ENCODE measurements around the gene WEE1. TPM values are rescaled to one million over a fixed set of nuclear protein-coding genes. Genes with fewer than 3 reads are reported as not detected.
"Not testable (repeated sequence)": the region's sequence is repeated elsewhere in the genome, so short reads cannot be mapped to it uniquely, and the experiment has no call there.

WEE1 gene
- total and polyA plus RNA-seq, 7 donors, result 8.4 to 38.8 (median 32.4) TPM

- peaks cover 0 to 4% (median 0%) of the 10 kb centered on the region in 4 donors for H3K4me1 ChIP-seq
- TF ChIP-seq, protein P1, sequence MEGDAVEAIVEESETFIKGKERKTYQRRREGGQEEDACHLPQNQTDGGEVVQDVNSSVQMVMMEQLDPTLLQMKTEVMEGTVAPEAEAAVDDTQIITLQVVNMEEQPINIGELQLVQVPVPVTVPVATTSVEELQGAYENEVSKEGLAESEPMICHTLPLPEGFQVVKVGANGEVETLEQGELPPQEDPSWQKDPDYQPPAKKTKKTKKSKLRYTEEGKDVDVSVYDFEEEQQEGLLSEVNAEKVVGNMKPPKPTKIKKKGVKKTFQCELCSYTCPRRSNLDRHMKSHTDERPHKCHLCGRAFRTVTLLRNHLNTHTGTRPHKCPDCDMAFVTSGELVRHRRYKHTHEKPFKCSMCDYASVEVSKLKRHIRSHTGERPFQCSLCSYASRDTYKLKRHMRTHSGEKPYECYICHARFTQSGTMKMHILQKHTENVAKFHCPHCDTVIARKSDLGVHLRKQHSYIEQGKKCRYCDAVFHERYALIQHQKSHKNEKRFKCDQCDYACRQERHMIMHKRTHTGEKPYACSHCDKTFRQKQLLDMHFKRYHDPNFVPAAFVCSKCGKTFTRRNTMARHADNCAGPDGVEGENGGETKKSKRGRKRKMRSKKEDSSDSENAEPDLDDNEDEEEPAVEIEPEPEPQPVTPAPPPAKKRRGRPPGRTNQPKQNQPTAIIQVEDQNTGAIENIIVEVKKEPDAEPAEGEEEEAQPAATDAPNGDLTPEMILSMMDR (IDR thresholded peaks at IDR 0.05), result no peak
- no peak for TF ChIP-seq POLR2AphosphoS5 (IDR thresholded peaks at IDR 0.05)
- TF ChIP-seq POLR2A (IDR thresholded peaks at IDR 0.05), result no peak
- TF ChIP-seq EP300 (IDR thresholded peaks at IDR 0.05), result no peak
- H3K36me3 ChIP-seq, result no peaks in the 10 kb centered on the region
- H3K27me3 ChIP-seq, result no peaks in the 10 kb centered on the region
- no peak overlapping the region for H3K27ac ChIP-seq
- H3K9me3 ChIP-seq, result no peaks in the 10 kb centered on the region
- 44 to 71% methylated on average over 7 of the region's 7 CpGs for WGBS, 2 donors
- DNase-seq, result no peak
- intact Hi-C loops (cut with DNase I), result no loop called here
- H3K4me3 ChIP-seq, result no peak overlapping the region
Measured at GRCh38 chr11:9601037-9601875, 27.8 kb downstream of the WEE1 start.

GRCh38 chr11:9601876-9602199 lies 28.4 kb downstream of the WEE1 start:
- Histone ChIP-seq H3K27me3 (no peaks in the 10 kb centered on the region), H3K4me3 (no peak overlapping the region), H3K9me3 (no peaks in the 10 kb centered on the region), H3K27ac (no peak overlapping the region), H3K4me1 (peaks cover 0 to 4% (median 0%) of the 10 kb centered on the region in 4 donors), H3K36me3 (no peaks in the 10 kb centered on the region)
- 56 to 73% methylated on average over 5 of the region's 5 CpGs for WGBS, 2 donors
- no peak for DNase-seq
- intact Hi-C loops (cut with DNase I), result no loop called here
- TF ChIP-seq POLR2AphosphoS5 (IDR thresholded peaks at IDR 0.05) (no peak), EP300 (IDR thresholded peaks at IDR 0.05) (no peak), POLR2A (IDR thresholded peaks at IDR 0.05) (no peak)
- TF ChIP-seq, protein P1 (IDR thresholded peaks at IDR 0.05), result no peak

GRCh38 chr11:9603214-9603613 lies 29.7 kb downstream of the WEE1 start:
- intact Hi-C loops (cut with DNase I); H3K4me1 ChIP-seq; H3K27me3 ChIP-seq; H3K4me3 ChIP-seq; H3K36me3 ChIP-seq; H3K27ac ChIP-seq; H3K9me3 ChIP-seq; DNase-seq: not testable (repeated sequence)
- 95 to 97% methylated on average over 14 of the region's 14 CpGs for WGBS, 2 donors

DNA sequence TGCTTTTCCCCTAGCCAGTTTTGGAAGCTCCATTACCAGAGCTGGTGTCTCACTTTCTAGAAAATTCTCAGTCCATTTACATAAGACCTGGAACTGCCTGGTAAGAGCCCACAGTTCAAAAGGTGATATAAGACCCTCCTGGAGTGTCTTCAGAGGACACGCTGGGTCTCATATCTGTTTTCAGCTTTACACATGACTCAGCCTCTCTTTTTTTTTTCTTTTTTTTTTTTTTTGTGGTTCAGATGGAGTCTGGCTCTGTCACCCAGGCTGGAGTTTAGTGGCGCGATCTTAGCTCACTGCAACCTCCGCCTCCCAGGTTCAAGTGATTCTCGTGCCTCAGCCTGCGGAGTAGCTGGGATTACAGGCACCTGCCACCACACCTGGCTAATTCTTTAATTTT lies 30.7 kb downstream of the WEE1 start:
- DNase-seq, result no peak
- peaks cover 0 to 4% (median 0%) of the 10 kb centered on the region in 4 donors for H3K4me1 ChIP-seq
- WGBS, 2 donors, result 85 to 86% methylated on average over 6 of the region's 6 CpGs
- no peaks in the 10 kb centered on the region for H3K27me3 ChIP-seq
- H3K9me3 ChIP-seq, result no peaks in the 10 kb centered on the region
- H3K4me3 ChIP-seq, result no peak overlapping the region
- intact Hi-C loops (cut with DNase I), result no loop called here
- no peak for TF ChIP-seq POLR2AphosphoS5 (IDR thresholded peaks at IDR 0.05)
- H3K27ac ChIP-seq, result no peak overlapping the region
- no peaks in the 10 kb centered on the region for H3K36me3 ChIP-seq

DNA sequence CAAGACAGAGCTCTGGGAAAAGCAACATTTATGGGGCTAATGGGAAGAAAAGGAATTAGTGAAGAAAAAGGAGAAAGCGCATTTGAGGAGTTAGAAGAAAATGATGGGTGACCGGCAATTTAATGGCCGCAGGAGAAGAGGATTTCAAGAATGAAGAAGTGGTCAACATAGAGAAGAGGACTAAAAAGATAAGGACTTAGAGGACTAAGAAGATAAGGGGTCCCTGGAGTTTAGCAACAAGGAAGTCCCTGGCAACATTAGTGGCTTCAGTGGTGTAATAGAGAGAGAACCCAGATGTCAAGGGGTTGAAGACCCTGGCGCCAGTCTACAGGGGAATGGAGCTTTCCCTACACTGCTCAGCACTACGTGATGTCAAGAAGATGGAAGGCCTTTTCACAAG lies 32.3 kb downstream of the WEE1 start:
- intact Hi-C loops (cut with DNase I), result no loop called here
- H3K27me3 ChIP-seq, result no peaks in the 10 kb centered on the region
- H3K4me3 ChIP-seq, result no peak overlapping the region
- H3K36me3 ChIP-seq, result no peaks in the 10 kb centered on the region
- 94 to 96% methylated on average over 5 of the region's 5 CpGs for WGBS, 2 donors
- no peaks in the 10 kb centered on the region for H3K9me3 ChIP-seq
- TF ChIP-seq EP300 (IDR thresholded peaks at IDR 0.05) (no peak), POLR2AphosphoS5 (IDR thresholded peaks at IDR 0.05) (no peak), POLR2A (IDR thresholded peaks at IDR 0.05) (no peak)
- TF ChIP-seq, protein P1 (IDR thresholded peaks at IDR 0.05), result no peak
- DNase-seq, result no peak
- peaks cover 0 to 4% (median 0%) of the 10 kb centered on the region in 4 donors for H3K4me1 ChIP-seq
- no peak overlapping the region for H3K27ac ChIP-seq

All from sigmoid colon (tissue), 7 donors.